Liver (tissue), 9 donors: ENCODE results near the gene PDZD2. TPM values are rescaled to one million over a fixed set of nuclear protein-coding genes. Genes with fewer than 3 reads are reported as not detected.

Experiments used
- DNase-seq: peaks from one replicate; pipeline ENCODE4 v3.0.0-alpha.2; 2017; ENCODE audit warnings: low spot score
- H3K27ac ChIP-seq, 2 donors: one replicate each; pipeline ENCODE4 v1.7.0; 2013; ENCODE audit warnings: inconsistent platforms in 2 of 2, low read length in 2 of 2, control low read depth in 1 of 2, low read depth in 1 of 2, mild to moderate bottlenecking in 1 of 2
- H3K27me3 ChIP-seq, 4 donors: one replicate each; pipeline versions ENCODE4 v1.6.1 to v1.7.0; 2013; ENCODE audit warnings: low read length in 3 of 4, inconsistent platforms in 1 of 4, mild to moderate bottlenecking in 1 of 4, moderate library complexity in 1 of 4; ENCODE audit not compliant: control insufficient read depth in 4 of 4, insufficient read depth in 4 of 4
- H3K36me3 ChIP-seq, 4 donors: one replicate each; pipeline versions ENCODE4 v1.6.1 to v1.7.0; 2013; ENCODE audit warnings: low read length in 3 of 4, mild to moderate bottlenecking in 3 of 4, low read depth in 1 of 4, moderate library complexity in 1 of 4; ENCODE audit not compliant: control insufficient read depth in 4 of 4, insufficient read depth in 3 of 4
- H3K4me1 ChIP-seq, 4 donors: one replicate each; pipeline versions ENCODE4 v1.6.1 to v1.7.0; 2013; ENCODE audit warnings: low read length in 3 of 4, mild to moderate bottlenecking in 3 of 4, moderate library complexity in 1 of 4; ENCODE audit not compliant: control insufficient read depth in 4 of 4, insufficient read depth in 4 of 4
- H3K4me3 ChIP-seq, 3 donors: one replicate each; pipeline versions ENCODE4 v1.6.1 to v1.7.0; 2013; ENCODE audit warnings: low read length in 3 of 3, control low read depth in 1 of 3, low read depth in 1 of 3, mild to moderate bottlenecking in 1 of 3
- H3K9ac ChIP-seq, 2 donors: one replicate each; pipeline ENCODE4 v1.7.0; 2013; ENCODE audit warnings: low read length in 2 of 2, mild to moderate bottlenecking in 2 of 2, moderate library complexity in 2 of 2, control low read depth in 1 of 2, low read depth in 1 of 2
- H3K9me3 ChIP-seq, 4 donors: one replicate each; pipeline versions ENCODE4 v1.6.1 to v1.7.0; 2013; ENCODE audit warnings: low read length in 3 of 4; ENCODE audit not compliant: control insufficient read depth in 4 of 4
- ATF3 ChIP-seq: IDR thresholded peaks from 2 replicates; pipeline ENCODE4 v1.6.1; 2016; ENCODE audit warnings: antibody characterized with exemption
- EGR1 ChIP-seq, 2 donors: IDR thresholded peaks; 2 replicates each; pipeline ENCODE4 v1.6.1; 2016 to 2018; ENCODE audit warnings: antibody characterized with exemption in 2 of 2, low read depth in 2 of 2
- FOXA1 ChIP-seq: IDR thresholded peaks from 2 replicates; pipeline ENCODE4 v1.6.1; 2016; ENCODE audit warnings: antibody characterized with exemption
- FOXA2 ChIP-seq: IDR thresholded peaks from 2 replicates; pipeline ENCODE4 v1.6.1; 2016; ENCODE audit warnings: antibody characterized with exemption
- GABPA ChIP-seq, 2 donors: IDR thresholded peaks in 1 of 2; conservative IDR thresholded peaks in 1 of 2; 2 replicates each; pipeline ENCODE4 v1.6.1; 2016; ENCODE audit warnings: antibody characterized with exemption in 2 of 2, mild to moderate bottlenecking in 1 of 2, moderate library complexity in 1 of 2
- HNF4A ChIP-seq, 2 donors: conservative IDR thresholded peaks; 2 replicates each; pipeline ENCODE4 v1.6.1; 2016; ENCODE audit warnings: antibody characterized with exemption in 2 of 2, mild to moderate bottlenecking in 2 of 2
- HNF4G ChIP-seq: IDR thresholded peaks from 2 replicates; pipeline ENCODE4 v1.6.1; 2016; ENCODE audit warnings: antibody characterized with exemption
- JUND ChIP-seq, 2 donors: IDR thresholded peaks; 2 replicates each; pipeline ENCODE4 v1.6.1; 2016; ENCODE audit warnings: antibody characterized with exemption in 2 of 2
- MAX ChIP-seq: IDR thresholded peaks from 2 replicates; pipeline ENCODE4 v1.6.1; 2016; ENCODE audit warnings: antibody characterized with exemption
- NR2F2 ChIP-seq: IDR thresholded peaks from 2 replicates; pipeline ENCODE4 v1.6.1; 2016; ENCODE audit warnings: antibody characterized with exemption
- RAD21 ChIP-seq, 2 donors: IDR thresholded peaks; 2 replicates each; pipeline ENCODE4 v1.6.1; 2016; ENCODE audit warnings: antibody characterized with exemption in 2 of 2, mild to moderate bottlenecking in 2 of 2
- REST ChIP-seq: IDR thresholded peaks from 2 replicates; pipeline ENCODE4 v1.6.1; 2016; ENCODE audit warnings: antibody characterized with exemption, mild to moderate bottlenecking
- RXRA ChIP-seq, 2 donors: IDR thresholded peaks; 2 replicates each; pipeline ENCODE4 v1.6.1; 2017 to 2018; ENCODE audit warnings: antibody characterized with exemption in 2 of 2, mild to moderate bottlenecking in 1 of 2
- SP1 ChIP-seq: IDR thresholded peaks from 2 replicates; pipeline ENCODE4 v1.6.1; 2018; ENCODE audit warnings: antibody characterized with exemption, mild to moderate bottlenecking
- TAF1 ChIP-seq: conservative IDR thresholded peaks from 2 replicates; pipeline ENCODE4 v1.6.1; 2016; ENCODE audit warnings: antibody characterized with exemption, mild to moderate bottlenecking
- YY1 ChIP-seq: IDR thresholded peaks from 2 replicates; pipeline ENCODE4 v1.6.1; 2016; ENCODE audit warnings: antibody characterized with exemption, mild to moderate bottlenecking
- ZBTB33 ChIP-seq: IDR thresholded peaks from 2 replicates; pipeline ENCODE4 v1.6.1; 2016; ENCODE audit warnings: antibody characterized with exemption
- WGBS: extraction: QIAGEN DNeasy Blood & Tissue Kit; methylation state at CpG from one replicate; pipeline ENCODE4 v1.1.7; 2013; 5-methylcytosine and 5-hydroxymethylcytosine counted together
- polyA plus RNA-seq, 2 donors: library from polyadenylated mRNA; stranded (reverse) in 1 of 2; unstranded in 1 of 2; fragments of 200-250 nt in 1 of 2; fragments of >200 nt in 1 of 2; fragmentation: Nextera tagmentation in 1 of 2; extraction: Ambion mirVana in 1 of 2; gene quantifications; one replicate each; pipeline versions ENCODE4 v1.2.1 to v1.2.3, GENCODE V29; 2013 to 2015
- total RNA-seq, 2 donors: library from RNA; depleted of rRNA; stranded (reverse); fragments of >200 nt; gene quantifications; one replicate each; pipeline ENCODE4 v1.2.3, GENCODE V29; 2014
- donor health status: healthy.
- donor health status: healthy.
- donor health status: healthy.
- donor health status: healthy.
- donor health status: healthy.

PDZD2 gene
- total and polyA plus RNA-seq, 4 donors: 0.27 to 1.1 (median 0.54) TPM

- H3K4me1 ChIP-seq: no peaks in the 10 kb centered on the region
- 84% methylated on average over 3 of the region's 3 CpGs for WGBS
- H3K4me3 ChIP-seq: no peak overlapping the region
- H3K27me3 ChIP-seq: no peaks in the 10 kb centered on the region
- TF ChIP-seq ZBTB33: no peak
- no peak for TF ChIP-seq RAD21 (IDR thresholded peaks at IDR 0.05)
- no peak for TF ChIP-seq YY1
- TF ChIP-seq RXRA (IDR thresholded peaks at IDR 0.05): no peak
- TF ChIP-seq FOXA2: no peak
- TF ChIP-seq NR2F2: no peak
- no peak for TF ChIP-seq MAX
- TF ChIP-seq HNF4A (conservative IDR thresholded peaks at IDR 0.05): no peak
- no peak for TF ChIP-seq REST
- TF ChIP-seq SP1: no peak
- no peaks in the 10 kb centered on the region for H3K36me3 ChIP-seq
- H3K9ac ChIP-seq: no peak overlapping the region
- H3K27ac ChIP-seq: no peak overlapping the region
- DNase-seq: no peak
- no peaks in the 10 kb centered on the region for H3K9me3 ChIP-seq
Observed at GRCh38 chr5:32069396-32069795, 430.5 kb downstream of the PDZD2 start.

- Histone ChIP-seq H3K27me3 (no peaks in the 10 kb centered on the region), H3K27ac (no peak overlapping the region), H3K9ac (no peak overlapping the region)
- TF ChIP-seq ATF3 (no peak), HNF4A (conservative IDR thresholded peaks at IDR 0.05) (no peak), HNF4G (no peak), GABPA (IDR thresholded peaks at IDR 0.05 in 1 of 2, conservative IDR thresholded peaks at IDR 0.05 in 1 of 2) (no peak), EGR1 (IDR thresholded peaks at IDR 0.05; ENCODE audit: low read depth in 2 of 2) (no peak), RXRA (IDR thresholded peaks at IDR 0.05) (no peak), TAF1 (no peak), FOXA2 (no peak), RAD21 (IDR thresholded peaks at IDR 0.05) (no peak), YY1 (no peak), JUND (IDR thresholded peaks at IDR 0.05) (no peak), FOXA1 (no peak), SP1 (no peak), ZBTB33 (no peak), MAX (no peak), NR2F2 (no peak), REST (no peak)
Observed at GRCh38 chr5:32071351-32071944, 432.5 kb downstream of the PDZD2 start.

More at GRCh38 chr5:32071351-32071944, 432.5 kb downstream of the PDZD2 start:
- no peak for DNase-seq
- 94% methylated on average over 7 of the region's 7 CpGs for WGBS
- Histone ChIP-seq H3K9me3 (no peaks in the 10 kb centered on the region), H3K4me1 (no peaks in the 10 kb centered on the region), H3K4me3 (no peak overlapping the region), H3K36me3 (no peaks in the 10 kb centered on the region)
